Stimulated activated CD4-positive, alpha-beta T cell treated with anti-CD3 and anti-CD28 coated beads, TNF-alpha, amount 100 ng/mL, for 1 hour (primary cell): Measurements from ENCODE around the gene RMI2.
A peak's percentile ranks its signal among the peaks of the same experiment; 100 is the strongest.

Experiments used
- DNase-seq, 3 donors: peaks; one replicate each; pipeline ENCODE4 v3.0.0-alpha.2; 2020; ENCODE audit warnings: low read depth in 3 of 3, low spot score in 1 of 3

Gene RMI2

GRCh38 chr16:11327277-11328171 is 17.7 kb upstream of the RMI2 start:
- DNase-seq, result no peak

- peak in 2 of 3 donors; percentile 9 to 14 for DNase-seq
Measured at GRCh38 chr16:11328172-11329070, 16.8 kb upstream of the RMI2 start.

GRCh38 chr16:11329071-11329491 is 16.2 kb upstream of the RMI2 start:
- DNase-seq, result no peak

- no peak for DNase-seq
Measured at GRCh38 chr16:11329891-11330290, 15.4 kb upstream of the RMI2 start.

GRCh38 chr16:11330526-11331237 is 14.6 kb upstream of the RMI2 start:
- no peak for DNase-seq

- no peak for DNase-seq
Measured at GRCh38 chr16:11331967-11332366, 13.3 kb upstream of the RMI2 start.

DNA sequence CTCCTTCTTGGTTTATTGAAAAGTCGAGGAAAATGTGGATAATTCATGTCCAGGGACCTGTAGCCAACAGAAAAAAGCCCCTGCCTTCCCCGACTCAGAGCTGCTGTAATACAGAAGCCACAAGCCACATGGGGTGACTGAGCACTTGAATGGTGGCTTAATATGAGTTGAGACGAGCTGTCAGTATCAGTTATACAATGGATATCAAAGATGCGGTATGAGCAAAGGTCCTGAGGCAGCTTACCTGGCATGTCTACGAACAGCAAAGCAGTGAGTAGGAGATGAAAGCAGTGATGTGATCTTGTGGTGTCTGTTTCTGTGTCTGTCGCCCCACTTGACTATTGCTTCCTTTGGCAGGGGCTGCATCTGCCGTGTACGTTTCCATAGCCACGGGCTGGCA is 12.2 kb upstream of the RMI2 start:
- DNase-seq, result no peak

- DNase-seq, result no peak
Measured at GRCh38 chr16:11333702-11334101, 11.6 kb upstream of the RMI2 start.

- DNase-seq, result no peak
Measured at GRCh38 chr16:11334831-11335404, 10.3 kb upstream of the RMI2 start.

DNA sequence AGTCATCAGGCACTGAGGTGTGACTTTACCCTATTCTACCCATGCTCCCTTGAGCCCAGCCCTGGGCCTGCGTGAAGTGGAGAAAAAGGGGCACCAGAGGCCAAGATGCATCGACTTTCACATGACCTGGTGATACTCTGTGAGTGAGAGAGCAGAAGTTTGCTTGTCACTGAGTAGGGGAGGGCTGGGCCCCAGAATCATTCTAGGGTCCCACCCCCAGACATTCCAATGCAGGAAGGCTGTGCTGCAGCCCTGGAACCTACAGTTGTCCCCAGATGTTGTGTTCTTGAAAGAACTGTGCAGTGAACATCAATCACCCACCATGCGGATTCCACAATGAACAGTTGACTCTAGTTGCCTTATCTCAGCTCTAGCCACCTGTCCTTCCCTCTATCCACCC is 6.2 kb upstream of the RMI2 start:
- DNase-seq, result no peak

GRCh38 chr16:11340710-11341109 is 4.5 kb upstream of the RMI2 start:
- DNase-seq, result no peak

- no peak for DNase-seq
Measured at GRCh38 chr16:11341371-11341770, 3.9 kb upstream of the RMI2 start.

- no peak for DNase-seq
Measured at GRCh38 chr16:11342021-11342855, 3.0 kb upstream of the RMI2 start.

DNA sequence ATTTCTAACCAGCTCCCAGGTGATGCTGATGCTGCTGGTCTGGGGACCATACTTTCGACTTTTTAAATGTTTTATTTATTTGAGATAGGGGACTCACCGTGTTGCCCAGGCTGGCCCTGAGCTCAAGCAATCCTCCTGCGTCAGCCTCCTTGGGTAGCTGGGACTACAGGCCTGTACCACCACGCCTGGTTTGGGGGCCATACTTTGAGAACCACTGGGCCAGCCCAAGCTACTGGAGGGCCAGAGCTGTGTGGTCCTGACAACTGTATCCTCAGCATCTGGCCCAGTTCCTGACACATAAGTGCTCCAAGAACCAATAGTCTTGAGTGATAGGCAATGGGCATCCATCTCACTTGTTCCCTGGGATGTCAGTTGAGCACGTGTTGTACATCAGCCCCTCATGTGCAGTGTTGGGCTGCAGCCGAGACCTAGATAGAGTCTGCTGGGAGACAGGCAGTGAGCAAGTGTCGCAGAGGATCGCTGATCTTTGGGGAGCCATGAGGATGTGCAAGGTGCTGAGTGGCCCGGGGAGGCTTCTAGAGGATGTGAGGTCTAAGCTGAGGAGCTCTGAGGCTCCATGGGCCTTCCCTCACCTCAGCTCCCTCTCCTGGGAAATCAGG is 1.6 kb downstream of the RMI2 start:
- DNase-seq, result no peak

DNA sequence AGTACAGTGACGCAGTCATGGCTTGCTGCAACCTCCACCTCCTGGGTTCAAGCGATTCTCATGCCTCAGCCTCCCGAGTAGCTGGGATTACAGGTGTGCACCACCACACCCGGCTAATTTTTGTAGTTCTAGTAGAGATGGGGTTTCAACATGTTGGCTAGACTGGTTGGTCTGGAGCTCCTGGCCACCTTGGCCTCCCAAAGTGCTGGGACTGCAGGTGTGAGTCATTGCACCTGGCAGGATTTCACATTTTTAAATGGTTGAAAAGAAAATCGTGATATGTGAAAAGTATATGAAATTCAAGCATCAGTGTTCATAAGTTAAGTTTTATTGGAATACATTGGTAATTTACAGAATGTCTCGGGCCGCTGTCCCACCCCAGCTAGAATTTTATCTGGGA is 2.6 kb downstream of the RMI2 start:
- no peak for DNase-seq

DNA sequence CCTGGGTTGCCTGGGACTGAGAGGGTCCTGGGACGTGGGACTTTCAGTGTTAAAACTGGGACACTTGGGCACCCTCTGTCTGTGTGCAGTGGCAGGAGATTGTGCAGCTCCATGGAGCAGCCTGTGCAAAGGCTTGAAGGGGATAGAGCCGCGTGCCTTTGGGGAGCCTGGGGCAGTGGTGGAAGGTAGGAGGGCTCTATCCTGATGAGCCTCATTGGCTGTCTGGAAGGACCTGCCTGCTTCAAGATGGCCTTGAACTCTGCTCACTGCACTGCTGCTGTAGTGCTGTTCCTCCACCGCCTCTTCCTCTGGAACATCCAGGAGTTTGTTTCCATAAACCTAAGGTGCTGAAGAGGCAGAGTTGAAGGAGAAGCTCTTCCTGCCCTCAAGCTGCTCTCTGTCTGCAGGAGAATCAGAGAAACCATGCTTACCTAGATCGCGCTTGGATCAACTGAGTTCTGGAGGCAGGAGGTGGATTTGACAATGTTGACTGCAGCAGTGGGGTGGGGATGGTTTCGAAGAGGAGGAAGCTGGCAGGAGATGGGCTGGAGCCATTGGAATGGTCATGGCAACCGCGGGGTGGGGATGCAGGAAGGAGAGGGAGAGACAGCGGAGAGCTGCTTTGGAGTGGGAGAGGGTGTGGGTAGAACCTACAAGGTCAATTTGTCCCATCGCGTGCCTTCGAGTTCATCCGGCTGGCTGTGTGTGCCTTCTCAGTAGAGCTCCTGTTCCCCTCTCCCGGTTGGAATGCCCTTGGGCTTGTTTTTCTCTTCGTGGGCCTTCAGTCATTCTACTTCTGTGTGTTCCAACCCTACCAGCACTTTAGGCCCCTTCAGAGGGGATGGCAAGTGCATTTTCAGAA is 3.7 kb downstream of the RMI2 start:
- DNase-seq, result no peak

- DNase-seq, result no peak
Measured at GRCh38 chr16:11349599-11350276, 4.5 kb downstream of the RMI2 start.

- DNase-seq, result no peak
Measured at GRCh38 chr16:11350519-11350918, 5.3 kb downstream of the RMI2 start.
